ENCODE results near the gene NDST4. TPM values are rescaled to one million over a fixed set of nuclear protein-coding genes. Genes with fewer than 3 reads are reported as not detected.

The NDST4 gene
- total and polyA plus RNA-seq, 2 of the 13 experiments (the other 11 are each of a cell fraction or from before 2014, with no cell fraction given): not detected

GRCh38 chr4:114870987-114871386, 242.4 kb downstream of the NDST4 start:
- Histone ChIP-seq H3K36me3 (replicated peaks in 1 of 2; ENCODE audit: control insufficient read depth in 1 of 2, insufficient read depth in 2 of 2, low read length in 2 of 2) (no peaks in the 10 kb centered on the region), H3K27ac (ENCODE audit: extremely low read length, insufficient read depth, low read length) (no peak overlapping the region), H3K79me2 (ENCODE audit: insufficient read depth, low read length) (no peaks in the 10 kb centered on the region), H3K27me3 (ENCODE audit: control insufficient read depth in 1 of 2, insufficient read depth in 2 of 2, low read length in 2 of 2) (no peaks in the 10 kb centered on the region), H2AFZ (ENCODE audit: low read length) (no peak overlapping the region), H3K4me3 (replicated peaks in 1 of 3; ENCODE audit: insufficient read depth in 1 of 3, low read depth in 2 of 3, low read length in 3 of 3) (no peak overlapping the region), H3K4me2 (ENCODE audit: low read depth, low read length) (no peak overlapping the region), H4K20me1 (ENCODE audit: insufficient read depth, low read length) (no peaks in the 10 kb centered on the region), H3K9me3 (ENCODE audit: low read length) (no peaks in the 10 kb centered on the region), H3K4me1 (ENCODE audit: insufficient read depth, low read length) (no peaks in the 10 kb centered on the region), H3K9ac (ENCODE audit: insufficient read depth, low read depth, low read length) (no peak overlapping the region)
- DNase-seq (ENCODE audit: low spot score) (no peak), ATAC-seq (no peak), FAIRE-seq (no peak)
- no TSS peak for BruUV-seq (replicated peaks)
- no peak for TF ChIP-seq ZNF660 (CRISPR knock-in tag; IDR thresholded peaks at IDR 0.05; ENCODE audit: borderline replicate concordance, low read depth)
- TF ChIP-seq ZNF225 (CRISPR knock-in tag; IDR thresholded peaks at IDR 0.05): no peak
- TF ChIP-seq ARID2 (CRISPR knock-in tag; IDR thresholded peaks at IDR 0.05; ENCODE audit: borderline replicate concordance): no peak
- TF ChIP-seq MXD3 (CRISPR knock-in tag; IDR thresholded peaks at IDR 0.05): no peak
- no peak for TF ChIP-seq ZNF792 (CRISPR knock-in tag; IDR thresholded peaks at IDR 0.05)
- TF ChIP-seq ZNF383 (CRISPR knock-in tag; IDR thresholded peaks at IDR 0.05; ENCODE audit: borderline replicate concordance): no peak
- TF ChIP-seq ZNF83 (CRISPR knock-in tag; IDR thresholded peaks at IDR 0.05; ENCODE audit: borderline replicate concordance): no peak
- TF ChIP-seq SUZ12 (IDR thresholded peaks at IDR 0.05; ENCODE audit: low read depth, low read length): no peak
- TF ChIP-seq GATAD2A (CRISPR knock-in tag; IDR thresholded peaks at IDR 0.05): no peak
- no peak for TF ChIP-seq ZNF318 (CRISPR knock-in tag; IDR thresholded peaks at IDR 0.05)
- no peak for TF ChIP-seq NFYB (CRISPR knock-in tag; IDR thresholded peaks at IDR 0.05)
- no peak for TF ChIP-seq ZFP37 (CRISPR knock-in tag; IDR thresholded peaks at IDR 0.05; ENCODE audit: borderline replicate concordance)
- ChIA-PET CTCF (ENCODE audit: low intra/inter-chr PET ratio, low total read pairs) (no interaction called here), POLR2A (no interaction called here)
- in situ Hi-C loops (cut with HindIII; ENCODE audit: extremely low pct_ligation_motif_present, low pct_unique_long_range_greater_than_20kb) (no loop called here), intact Hi-C loops (cut with micrococcal nuclease; ENCODE audit: unreplicated experiment) (no loop called here)
- WGBS (ENCODE audit: low lambda C conversion rate): 0% methylated on average over 1 of the region's 1 CpG
